ENCODE data around the gene DIAPH2.
"Not testable (repeated sequence)": the region's sequence is repeated elsewhere in the genome, so short reads cannot be mapped to it uniquely, and the experiment has no call there.

DIAPH2 gene

GRCh38 chrX:97401154-97401553 is 716.5 kb downstream of the DIAPH2 start:
- no peak for DNase-seq

- no peak for DNase-seq
Measured at GRCh38 chrX:97401586-97402136, 717.0 kb downstream of the DIAPH2 start.

- no peak for DNase-seq
Measured at GRCh38 chrX:97402333-97402732, 717.7 kb downstream of the DIAPH2 start.

GRCh38 chrX:97402903-97403302 is 718.3 kb downstream of the DIAPH2 start:
- no peak for DNase-seq

- DNase-seq: no peak
Measured at GRCh38 chrX:97405031-97405660, 720.5 kb downstream of the DIAPH2 start.

GRCh38 chrX:97409632-97410415 is 725.2 kb downstream of the DIAPH2 start:
- not testable (repeated sequence) for DNase-seq

- DNase-seq: no peak
Measured at GRCh38 chrX:97416461-97416860, 731.8 kb downstream of the DIAPH2 start.

GRCh38 chrX:97429101-97429500 is 744.5 kb downstream of the DIAPH2 start:
- no peak for DNase-seq

GRCh38 chrX:97431281-97431680 is 746.6 kb downstream of the DIAPH2 start:
- no peak for DNase-seq

- no peak for DNase-seq
Measured at GRCh38 chrX:97446298-97446882, 761.7 kb downstream of the DIAPH2 start.

- no peak for DNase-seq
Measured at GRCh38 chrX:97447306-97447705, 762.7 kb downstream of the DIAPH2 start.

- DNase-seq: no peak
Measured at GRCh38 chrX:97452283-97452682, 767.6 kb downstream of the DIAPH2 start.

GRCh38 chrX:97461763-97462162 is 777.1 kb downstream of the DIAPH2 start:
- DNase-seq: no peak

GRCh38 chrX:97471071-97471470 is 786.4 kb downstream of the DIAPH2 start:
- no peak for DNase-seq

- DNase-seq: no peak
Measured at GRCh38 chrX:97474933-97475332, 790.3 kb downstream of the DIAPH2 start.

- no peak for DNase-seq
Measured at GRCh38 chrX:97479106-97479890, 794.7 kb downstream of the DIAPH2 start.

GRCh38 chrX:97481228-97481627 is 796.6 kb downstream of the DIAPH2 start:
- DNase-seq: no peak

GRCh38 chrX:97482666-97483300 is 798.1 kb downstream of the DIAPH2 start:
- DNase-seq: no peak

GRCh38 chrX:97490656-97491055 is 806.0 kb downstream of the DIAPH2 start:
- DNase-seq: no peak

- DNase-seq: no peak
Measured at GRCh38 chrX:97494756-97495372, 810.2 kb downstream of the DIAPH2 start.

GRCh38 chrX:97498093-97498492 is 813.5 kb downstream of the DIAPH2 start:
- DNase-seq: no peak

GRCh38 chrX:97504431-97504830 is 819.8 kb downstream of the DIAPH2 start:
- no peak for DNase-seq
